Thyroid gland (tissue), 4 donors: Measurements from ENCODE around the gene PTCD3. TPM values are rescaled to one million over a fixed set of nuclear protein-coding genes. Genes with fewer than 3 reads are reported as not detected.

Source experiments
- DNase-seq, 2 donors: peaks; one replicate each; pipeline ENCODE4 v3.0.0-alpha.2; 2019
- H3K27ac ChIP-seq, 3 donors: fragments of 200-600 bp; sonication (generic); 1 replicate in 2 of 3; 2 replicates in 1 of 3; pipeline ENCODE4 v1.5.1; 2016 to 2019; ENCODE audit warnings: mild to moderate bottlenecking in 1 of 3, moderate library complexity in 1 of 3
- H3K27me3 ChIP-seq: fragments of 200-600 bp; sonication (generic); one replicate; pipeline ENCODE4 v1.5.1; 2019
- H3K36me3 ChIP-seq, 2 donors: fragments of 200-600 bp; sonication (generic); one replicate each; pipeline ENCODE4 v1.5.1; 2016 to 2019
- H3K4me1 ChIP-seq, 2 donors: fragments of 200-600 bp; sonication (generic); one replicate each; pipeline ENCODE4 v1.5.1; 2017 to 2019
- H3K4me3 ChIP-seq, 3 donors: fragments of 200-600 bp; sonication (generic); replicated peaks in 1 of 3; 1 replicate in 2 of 3; 2 replicates in 1 of 3; pipeline ENCODE4 v1.5.1; 2016; ENCODE audit warnings: mild to moderate bottlenecking in 1 of 3
- H3K9me3 ChIP-seq: fragments of 200-600 bp; sonication (generic); one replicate; pipeline ENCODE4 v1.5.1; 2017
- POLR2A ChIP-seq, 2 donors: fragments of 450-650 bp; IDR thresholded peaks; one replicate each; pipeline ENCODE4 v1.6.1; 2017; ENCODE audit warnings: antibody characterized with exemption in 2 of 2, mild to moderate bottlenecking in 2 of 2, moderate library complexity in 1 of 2
- WGBS, 2 donors: methylation state at CpG; one replicate each; pipeline ENCODE4 v1.1.5; 2017; 5-methylcytosine and 5-hydroxymethylcytosine counted together
- intact Hi-C: fragments of 100-400 bp; cut with DNase I; formaldehyde crosslinking; loops from one replicate; pipeline ENCODE4 v1.15.1; 2023
- total RNA-seq, 4 donors: library from RNA; depleted of rRNA; stranded (reverse); fragments of >200 nt; gene quantifications; one replicate each; pipeline ENCODE4 v1.2.3, GENCODE V29; 2016
- TF ChIP-seq, protein P1 (sequence below), 6 experiments: fragments of 200-600 bp in 3 of 6; fragments of 450-650 bp in 3 of 6; sonication (generic) in 3 of 6; IDR thresholded peaks; one replicate each; pipeline ENCODE4 v1.5.1; 2016 to 2019; ENCODE audit warnings: antibody characterized with exemption in 6 of 6, mild to moderate bottlenecking in 2 of 6, inconsistent platforms in 1 of 6, moderate library complexity in 1 of 6

PTCD3 gene
- total RNA-seq, 4 donors from 2014 or later: 91.4 to 522 (median 160) TPM

DNA sequence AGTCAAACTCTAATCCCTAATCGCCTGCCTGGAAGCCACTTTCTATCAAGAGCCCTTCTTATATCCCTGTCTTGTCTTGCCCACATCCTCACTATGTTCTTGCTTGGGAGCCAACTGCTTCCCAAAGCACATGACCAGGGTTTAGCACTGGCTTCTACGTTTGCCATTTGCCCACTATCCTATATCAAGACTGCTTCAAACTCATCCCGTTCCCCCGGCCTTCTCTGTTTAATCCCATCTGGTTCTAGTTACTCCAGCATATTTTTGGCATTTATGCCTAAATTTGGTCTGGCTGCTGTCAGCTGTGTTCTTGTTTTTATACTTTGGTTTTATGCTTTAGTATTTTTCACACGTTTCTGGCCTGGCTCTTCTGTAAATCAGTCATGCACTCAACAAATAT lies 40.5 kb upstream of the PTCD3 start:
- Histone ChIP-seq H3K27me3 (no peaks in the 10 kb centered on the region), H3K4me3 (no peak overlapping the region), H3K36me3 (peaks cover 7 to 14% of the 10 kb centered on the region in 2 donors), H3K27ac (peak overlapping the region; percentile 31 to 71 (median 42)), H3K4me1 (peaks cover 9 to 41% of the 10 kb centered on the region in 2 donors), H3K9me3 (no peaks in the 10 kb centered on the region)
- DNase-seq: no peak
- intact Hi-C loops: no loop called here
- WGBS, 2 donors: 66 to 67% methylated on average over 5 of the region's 5 CpGs
- TF ChIP-seq, protein P1, sequence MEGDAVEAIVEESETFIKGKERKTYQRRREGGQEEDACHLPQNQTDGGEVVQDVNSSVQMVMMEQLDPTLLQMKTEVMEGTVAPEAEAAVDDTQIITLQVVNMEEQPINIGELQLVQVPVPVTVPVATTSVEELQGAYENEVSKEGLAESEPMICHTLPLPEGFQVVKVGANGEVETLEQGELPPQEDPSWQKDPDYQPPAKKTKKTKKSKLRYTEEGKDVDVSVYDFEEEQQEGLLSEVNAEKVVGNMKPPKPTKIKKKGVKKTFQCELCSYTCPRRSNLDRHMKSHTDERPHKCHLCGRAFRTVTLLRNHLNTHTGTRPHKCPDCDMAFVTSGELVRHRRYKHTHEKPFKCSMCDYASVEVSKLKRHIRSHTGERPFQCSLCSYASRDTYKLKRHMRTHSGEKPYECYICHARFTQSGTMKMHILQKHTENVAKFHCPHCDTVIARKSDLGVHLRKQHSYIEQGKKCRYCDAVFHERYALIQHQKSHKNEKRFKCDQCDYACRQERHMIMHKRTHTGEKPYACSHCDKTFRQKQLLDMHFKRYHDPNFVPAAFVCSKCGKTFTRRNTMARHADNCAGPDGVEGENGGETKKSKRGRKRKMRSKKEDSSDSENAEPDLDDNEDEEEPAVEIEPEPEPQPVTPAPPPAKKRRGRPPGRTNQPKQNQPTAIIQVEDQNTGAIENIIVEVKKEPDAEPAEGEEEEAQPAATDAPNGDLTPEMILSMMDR (IDR thresholded peaks at IDR 0.05): no peak
- no peak for TF ChIP-seq POLR2A (IDR thresholded peaks at IDR 0.05)

DNA sequence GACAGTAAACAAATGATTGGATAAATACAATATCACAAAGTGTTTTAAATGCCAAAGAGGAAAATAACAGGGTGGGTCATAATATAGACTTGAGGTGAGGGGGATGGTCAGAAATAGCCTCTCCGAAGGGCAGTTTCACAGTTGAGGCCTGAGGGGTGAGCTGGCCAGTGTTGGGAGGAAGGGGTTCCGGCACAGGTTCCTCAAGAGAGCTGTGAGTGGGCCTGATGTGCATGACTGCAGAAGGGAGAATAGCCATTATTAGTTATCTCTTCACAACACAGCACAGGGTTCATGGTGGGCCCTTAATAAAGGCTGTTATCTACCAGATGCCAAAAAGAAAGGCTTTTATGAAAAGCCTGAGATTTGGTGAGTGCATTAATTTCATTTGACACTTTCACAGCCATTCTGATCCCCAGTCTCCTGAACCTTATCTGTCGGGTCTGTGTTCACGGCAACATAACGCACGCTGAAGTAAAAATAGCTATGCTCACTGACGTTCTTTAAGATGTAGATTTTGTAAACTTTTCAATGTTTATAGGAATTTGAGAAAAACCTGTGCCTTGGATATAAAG lies 39.9 kb upstream of the PTCD3 start:
- intact Hi-C loops: no loop called here
- WGBS, 2 donors: 93 to 94% methylated on average over 7 of the region's 7 CpGs
- Histone ChIP-seq H3K36me3 (peaks cover 7 to 14% of the 10 kb centered on the region in 2 donors), H3K4me1 (peaks cover 9 to 43% of the 10 kb centered on the region in 2 donors), H3K9me3 (no peaks in the 10 kb centered on the region), H3K27ac (peak overlapping the region; percentile 31 to 71 (median 42)), H3K4me3 (no peak overlapping the region), H3K27me3 (no peaks in the 10 kb centered on the region)
- no peak for DNase-seq
- TF ChIP-seq POLR2A (IDR thresholded peaks at IDR 0.05): no peak
- TF ChIP-seq, protein P1 (IDR thresholded peaks at IDR 0.05): no peak

DNA sequence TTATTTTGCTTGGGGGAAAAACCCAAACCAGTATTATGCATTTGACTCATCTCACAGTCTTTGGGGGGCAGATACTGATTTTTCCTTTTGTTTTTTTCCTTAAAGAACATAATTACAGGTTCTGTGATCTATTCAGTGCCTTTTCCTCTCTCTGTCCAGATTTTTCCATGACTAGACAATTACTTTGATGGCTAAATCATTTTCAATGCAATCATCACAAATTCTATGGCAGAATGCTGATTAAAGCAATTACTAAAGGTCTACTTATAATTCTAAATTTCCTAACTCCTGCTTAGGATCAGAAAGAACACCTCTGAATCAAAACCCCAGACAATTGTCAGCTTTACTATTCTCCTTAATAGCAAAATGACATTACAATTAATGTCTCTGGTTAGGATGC lies 39.1 kb upstream of the PTCD3 start:
- intact Hi-C loops: no loop called here
- Histone ChIP-seq H3K27me3 (no peaks in the 10 kb centered on the region), H3K4me3 (no peak overlapping the region), H3K4me1 (peaks cover 14 to 46% of the 10 kb centered on the region in 2 donors), H3K27ac (peak overlapping the region in 1 of 3 donors; percentile 71), H3K9me3 (no peaks in the 10 kb centered on the region), H3K36me3 (peaks cover 7 to 14% of the 10 kb centered on the region in 2 donors)
- TF ChIP-seq, protein P1 (IDR thresholded peaks at IDR 0.05): no peak
- TF ChIP-seq POLR2A (IDR thresholded peaks at IDR 0.05): no peak
- DNase-seq: no peak

DNA sequence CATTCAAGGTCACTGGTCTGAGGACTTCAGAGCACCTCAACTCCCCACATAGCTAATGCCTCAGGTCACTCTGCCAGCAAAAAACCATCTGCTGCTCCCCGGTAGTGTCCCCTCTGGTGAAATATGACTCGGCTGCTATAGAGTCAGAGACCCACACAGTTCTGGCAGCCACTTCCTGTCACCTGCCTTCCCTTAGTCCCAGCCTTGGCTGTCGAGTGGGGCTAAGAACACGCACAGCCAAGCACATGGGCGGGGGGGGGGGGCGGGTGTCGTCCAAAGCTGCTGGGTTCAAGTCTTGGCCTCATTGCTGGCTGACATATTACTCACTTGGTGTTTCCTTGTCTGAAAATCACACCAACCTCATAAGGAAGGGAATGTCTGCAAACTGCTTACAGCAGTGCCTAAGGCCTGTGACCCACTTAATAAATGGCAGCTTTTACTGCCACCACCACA lies 37.9 kb upstream of the PTCD3 start:
- H3K27me3 ChIP-seq: no peaks in the 10 kb centered on the region
- H3K36me3 ChIP-seq: peaks cover 7 to 14% of the 10 kb centered on the region in 2 donors
- H3K27ac ChIP-seq: peak overlapping the region in 1 of 3 donors; percentile 1
- H3K9me3 ChIP-seq: no peaks in the 10 kb centered on the region
- H3K4me1 ChIP-seq: peaks cover 20 to 53% of the 10 kb centered on the region in 2 donors
- intact Hi-C loops: no loop called here
- H3K4me3 ChIP-seq: no peak overlapping the region
- TF ChIP-seq POLR2A (IDR thresholded peaks at IDR 0.05): no peak
- DNase-seq: no peak
- WGBS, 2 donors: 70 to 83% methylated on average over 5 to 7 of the region's 7 CpGs

DNA sequence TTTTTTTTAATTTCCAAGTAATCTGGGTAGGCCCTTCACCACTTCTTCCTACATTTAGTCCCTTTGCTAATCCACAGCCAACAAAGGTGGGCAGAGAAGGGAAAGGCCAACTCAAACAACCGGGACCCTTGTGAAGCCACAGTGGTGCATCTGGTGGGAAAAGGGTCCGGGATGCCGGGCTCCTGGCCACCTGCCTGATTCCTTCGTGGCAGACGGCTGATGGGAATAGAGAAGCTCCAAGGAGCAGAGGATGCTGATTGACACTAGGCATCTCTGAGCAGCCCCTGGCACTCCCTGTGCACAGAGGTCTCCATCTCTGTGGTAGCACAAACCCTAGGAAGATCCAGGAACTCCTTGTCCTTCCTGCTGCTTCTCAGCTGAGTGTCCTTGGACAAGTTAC lies 37.4 kb upstream of the PTCD3 start:
- TF ChIP-seq, protein P1 (IDR thresholded peaks at IDR 0.05): no peak
- no peak for TF ChIP-seq POLR2A (IDR thresholded peaks at IDR 0.05)
- DNase-seq: no peak
- H3K9me3 ChIP-seq: no peaks in the 10 kb centered on the region
- intact Hi-C loops: no loop called here
- no peak overlapping the region for H3K4me3 ChIP-seq
- H3K27ac ChIP-seq: peak overlapping the region in 1 of 3 donors; percentile 1
- WGBS, 2 donors: 97 to 99% methylated on average over 5 of the region's 5 CpGs
- H3K36me3 ChIP-seq: peaks cover 7 to 14% of the 10 kb centered on the region in 2 donors
- H3K4me1 ChIP-seq: peaks cover 22 to 58% of the 10 kb centered on the region in 2 donors
- no peaks in the 10 kb centered on the region for H3K27me3 ChIP-seq
